ENCODE results near the gene PAX8. TPM values are rescaled to one million over a fixed set of nuclear protein-coding genes. Genes with fewer than 3 reads are reported as not detected.

The PAX8 gene
- total RNA-seq, 1 donor from 2014 or later, result 2.1 TPM

DNA sequence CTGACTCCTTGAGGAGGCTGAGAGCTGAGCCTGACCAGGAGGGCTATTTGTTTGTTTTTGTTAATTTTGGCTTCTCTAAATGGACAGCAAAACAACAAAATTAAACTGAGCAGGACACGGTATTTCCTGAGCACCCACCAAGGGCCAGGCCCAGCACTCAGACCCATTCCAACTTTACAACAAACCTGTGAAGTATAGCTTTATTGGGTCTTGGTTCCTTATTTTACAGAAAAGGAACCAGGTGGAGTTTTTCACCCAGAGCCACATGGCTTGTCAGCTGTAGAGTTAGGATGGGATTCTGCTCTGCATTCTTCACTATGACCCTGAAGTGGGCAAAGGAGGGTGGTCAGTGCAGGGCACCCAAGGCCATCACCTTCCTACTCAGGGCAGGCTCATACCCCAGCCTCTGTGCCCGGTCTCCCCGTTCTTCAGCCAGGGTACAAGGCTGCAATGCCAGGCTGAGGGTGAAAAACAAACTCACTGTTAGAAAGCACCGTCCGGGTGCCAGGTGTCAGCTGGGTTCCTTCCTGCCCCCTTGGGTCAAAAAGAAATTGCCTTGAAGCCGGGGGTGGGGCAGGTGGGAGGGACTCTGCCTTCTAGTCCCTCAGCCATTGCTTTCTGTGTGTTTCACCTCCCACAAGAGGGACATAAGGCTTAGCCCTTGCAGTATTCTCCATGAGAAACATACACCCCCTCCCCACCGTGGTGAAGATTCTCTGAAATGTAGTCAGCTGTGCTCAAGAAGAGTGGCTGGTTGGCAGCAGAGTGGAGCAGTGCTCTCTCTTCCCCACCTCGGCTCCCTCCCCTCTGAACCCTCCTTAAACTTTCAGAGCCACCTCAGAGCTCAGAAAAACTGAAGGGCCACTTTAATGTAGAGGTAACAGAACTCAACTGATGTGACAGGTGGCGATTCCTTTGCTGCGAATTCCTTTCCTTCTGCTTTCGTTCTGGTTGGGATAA is 102.7 kb downstream of the PAX8 start:
- Mint-ChIP-seq H3K4me1 (ENCODE audit: unreplicated experiment) (peaks cover 6% of the 10 kb centered on the region), H3K9me3 (ENCODE audit: unreplicated experiment) (no peaks in the 10 kb centered on the region), H3K27ac (ENCODE audit: unreplicated experiment) (no peak overlapping the region), H3K27me3 (ENCODE audit: unreplicated experiment) (peaks cover 11% of the 10 kb centered on the region), H3K36me3 (ENCODE audit: low read depth, unreplicated experiment) (no peaks in the 10 kb centered on the region), H3K4me3 (ENCODE audit: unreplicated experiment) (no peak overlapping the region)
- no peak for DNase-seq (ENCODE audit: low spot score)
- TF ChIP-seq, protein P1, sequence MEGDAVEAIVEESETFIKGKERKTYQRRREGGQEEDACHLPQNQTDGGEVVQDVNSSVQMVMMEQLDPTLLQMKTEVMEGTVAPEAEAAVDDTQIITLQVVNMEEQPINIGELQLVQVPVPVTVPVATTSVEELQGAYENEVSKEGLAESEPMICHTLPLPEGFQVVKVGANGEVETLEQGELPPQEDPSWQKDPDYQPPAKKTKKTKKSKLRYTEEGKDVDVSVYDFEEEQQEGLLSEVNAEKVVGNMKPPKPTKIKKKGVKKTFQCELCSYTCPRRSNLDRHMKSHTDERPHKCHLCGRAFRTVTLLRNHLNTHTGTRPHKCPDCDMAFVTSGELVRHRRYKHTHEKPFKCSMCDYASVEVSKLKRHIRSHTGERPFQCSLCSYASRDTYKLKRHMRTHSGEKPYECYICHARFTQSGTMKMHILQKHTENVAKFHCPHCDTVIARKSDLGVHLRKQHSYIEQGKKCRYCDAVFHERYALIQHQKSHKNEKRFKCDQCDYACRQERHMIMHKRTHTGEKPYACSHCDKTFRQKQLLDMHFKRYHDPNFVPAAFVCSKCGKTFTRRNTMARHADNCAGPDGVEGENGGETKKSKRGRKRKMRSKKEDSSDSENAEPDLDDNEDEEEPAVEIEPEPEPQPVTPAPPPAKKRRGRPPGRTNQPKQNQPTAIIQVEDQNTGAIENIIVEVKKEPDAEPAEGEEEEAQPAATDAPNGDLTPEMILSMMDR (IDR thresholded peaks at IDR 0.05; ENCODE audit: unreplicated experiment), result no peak

DNA sequence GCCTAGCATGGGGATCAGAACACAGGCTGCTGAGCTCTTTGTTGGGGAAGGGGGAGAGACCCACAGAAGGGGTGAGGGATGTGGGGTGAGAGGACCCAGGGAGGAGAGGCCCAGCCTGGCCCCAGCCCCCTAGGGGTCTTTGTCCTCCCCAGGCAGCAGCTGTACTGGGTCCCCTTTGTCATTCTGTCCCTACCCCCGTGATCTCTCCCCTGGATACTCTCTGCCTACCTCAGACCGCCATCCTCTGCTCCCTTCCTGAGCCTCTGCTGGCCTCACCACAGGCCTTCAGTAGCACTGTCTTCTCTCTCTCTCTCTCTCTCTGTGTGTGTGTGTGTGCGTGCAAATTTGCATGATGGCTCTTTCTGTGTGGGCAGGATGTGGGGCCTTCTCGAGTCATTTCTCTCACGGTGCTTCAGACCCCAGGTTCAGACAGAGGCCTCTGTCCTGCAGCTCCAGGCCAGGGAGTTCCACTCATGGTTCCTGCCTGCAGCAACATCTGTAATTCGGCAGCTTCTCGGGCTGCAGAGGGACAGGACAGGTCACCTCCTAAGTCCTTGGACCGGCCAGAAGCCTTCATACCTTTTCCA is 103.6 kb downstream of the PAX8 start:
- no peak overlapping the region for H3K4me3 Mint-ChIP-seq (ENCODE audit: unreplicated experiment)
- peaks cover 6% of the 10 kb centered on the region for H3K4me1 Mint-ChIP-seq (ENCODE audit: unreplicated experiment)
- no peak overlapping the region for H3K27ac Mint-ChIP-seq (ENCODE audit: unreplicated experiment)
- no peaks in the 10 kb centered on the region for H3K36me3 Mint-ChIP-seq (ENCODE audit: low read depth, unreplicated experiment)
- TF ChIP-seq, protein P1 (IDR thresholded peaks at IDR 0.05; ENCODE audit: unreplicated experiment), result no peak
- DNase-seq (ENCODE audit: low spot score), result no peak
- peaks cover 11% of the 10 kb centered on the region for H3K27me3 Mint-ChIP-seq (ENCODE audit: unreplicated experiment)
- H3K9me3 Mint-ChIP-seq (ENCODE audit: unreplicated experiment), result no peaks in the 10 kb centered on the region

DNA sequence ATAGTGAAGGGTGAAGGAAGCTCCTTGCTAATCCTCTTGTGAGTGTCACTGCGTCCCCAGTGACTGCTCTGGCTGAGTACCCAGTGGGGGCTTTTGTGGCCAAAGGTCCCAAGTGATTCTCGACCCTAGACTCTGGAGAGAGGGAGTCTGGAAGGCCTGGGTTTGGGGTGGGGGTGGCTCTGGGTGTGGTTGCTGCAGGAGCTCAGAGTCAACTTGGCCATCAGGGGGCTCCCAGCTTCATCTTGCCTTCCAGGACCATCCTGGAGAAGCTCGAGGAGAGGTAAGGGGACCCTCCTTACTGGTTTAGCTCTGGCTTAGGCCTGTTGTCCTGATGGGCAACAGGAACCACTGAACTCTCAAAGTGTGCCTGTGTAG is 104.4 kb downstream of the PAX8 start:
- DNase-seq (ENCODE audit: low spot score), result no peak
- Mint-ChIP-seq H3K36me3 (ENCODE audit: low read depth, unreplicated experiment) (no peaks in the 10 kb centered on the region), H3K9me3 (ENCODE audit: unreplicated experiment) (no peaks in the 10 kb centered on the region), H3K4me3 (ENCODE audit: unreplicated experiment) (no peak overlapping the region), H3K27me3 (ENCODE audit: unreplicated experiment) (peaks cover 6% of the 10 kb centered on the region), H3K4me1 (ENCODE audit: unreplicated experiment) (peaks cover 6% of the 10 kb centered on the region), H3K27ac (ENCODE audit: unreplicated experiment) (no peak overlapping the region)
- TF ChIP-seq, protein P1 (IDR thresholded peaks at IDR 0.05; ENCODE audit: unreplicated experiment), result no peak

DNA sequence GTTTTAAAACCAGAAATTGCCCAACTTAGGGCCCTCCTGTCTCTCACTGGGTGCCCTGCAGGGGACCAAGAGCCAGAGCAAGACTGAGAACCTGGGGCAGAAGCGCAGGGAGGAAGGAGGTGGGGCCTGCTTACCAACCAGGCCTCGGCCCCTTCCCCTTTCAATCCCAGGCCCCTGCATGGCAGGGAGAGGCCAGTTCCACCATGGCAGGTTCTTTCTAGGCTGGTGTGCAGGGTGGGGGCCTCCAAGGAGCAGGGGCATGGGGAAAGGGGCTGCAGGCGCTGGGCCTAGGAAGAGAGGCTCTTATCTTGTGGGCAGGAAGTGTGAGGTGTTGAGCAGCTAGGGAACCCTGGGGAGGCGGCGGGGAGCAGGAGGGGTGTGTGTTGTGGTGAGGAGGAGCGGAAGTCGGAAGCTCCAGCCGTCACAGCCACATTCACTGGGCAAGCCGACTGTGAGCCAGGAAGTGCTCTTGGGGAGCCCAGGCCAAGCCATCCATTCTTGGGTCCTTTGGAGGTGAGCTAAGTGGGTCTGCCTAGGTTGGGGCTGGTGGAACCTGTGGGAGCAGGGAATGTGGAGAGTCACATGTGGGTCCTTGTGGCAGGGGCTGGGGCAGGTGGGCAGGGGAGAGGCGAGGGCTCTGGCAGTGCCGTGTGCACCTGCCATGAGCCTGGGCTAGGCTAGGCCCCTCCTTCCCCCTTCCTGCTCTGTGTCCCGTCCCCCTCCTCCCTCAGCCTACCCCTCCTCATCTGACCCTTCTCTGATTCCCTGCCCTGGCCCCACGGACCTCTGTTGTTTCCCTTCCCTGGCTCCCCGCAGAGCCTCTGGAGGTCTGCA is 105.0 kb downstream of the PAX8 start, which contains the start of gene PSD4:
TSS of gene PSD4 (plus strand) at position 430 of the 834 bp plus-strand sequence. CDS start 8,486 bp downstream, outside the sequence.
- H3K27ac Mint-ChIP-seq (ENCODE audit: unreplicated experiment), result no peak within 1 kb of the TSS
- H3K9me3 Mint-ChIP-seq (ENCODE audit: unreplicated experiment), result no peaks in the 10 kb centered on the region
- no peak for DNase-seq (ENCODE audit: low spot score)
- TF ChIP-seq, protein P1 (IDR thresholded peaks at IDR 0.05; ENCODE audit: unreplicated experiment), result no peak
- peaks cover 8% of the 10 kb centered on the region for H3K4me1 Mint-ChIP-seq (ENCODE audit: unreplicated experiment)
- no peak within 1 kb of the TSS for H3K4me3 Mint-ChIP-seq (ENCODE audit: unreplicated experiment)
- peaks cover 3% of the 10 kb centered on the region for H3K36me3 Mint-ChIP-seq (ENCODE audit: low read depth, unreplicated experiment)
- H3K27me3 Mint-ChIP-seq (ENCODE audit: unreplicated experiment), result peaks cover 5% of the 10 kb centered on the region

Data from endothelial cell (in vitro differentiated cells).